Smooth muscle cell (in vitro differentiated cells): ENCODE measurements around the gene MPL. TPM values are rescaled to one million over a fixed set of nuclear protein-coding genes. Genes with fewer than 3 reads are reported as not detected.

Source experiments
- DNase-seq: peaks from one replicate; lab custom pipeline; 2025; ENCODE audit not compliant: unreplicated experiment; lab: John Stamatoyannopoulos, UW
- H2AFZ ChIP-seq: fragments of 200-600 bp; sonication (generic); 2 replicates; pipeline ENCODE4 v1.6.0; 2016; ENCODE audit warnings: antibody characterized with exemption, low read depth, mild to moderate bottlenecking
- H3F3A ChIP-seq: fragments of 200-600 bp; sonication (generic); 2 replicates; pipeline ENCODE4 v1.6.0; 2017; ENCODE audit warnings: antibody characterized with exemption, low read depth
- H3K27ac ChIP-seq: fragments of 200-600 bp; sonication (generic); 2 replicates; pipeline ENCODE4 v1.5.1; 2016; ENCODE audit warnings: low read depth, mild to moderate bottlenecking
- H3K27me3 ChIP-seq: fragments of 200-600 bp; sonication (generic); 2 replicates; pipeline ENCODE4 v1.6.1; 2016; ENCODE audit warnings: low read depth, mild to moderate bottlenecking
- H3K36me3 ChIP-seq: fragments of 200-600 bp; sonication (generic); 2 replicates; pipeline ENCODE4 v1.5.1; 2016; ENCODE audit warnings: low read depth
- H3K4me1 ChIP-seq: fragments of 200-600 bp; sonication (generic); 2 replicates; pipeline ENCODE4 v1.5.1; 2016; ENCODE audit warnings: low read depth
- H3K4me2 ChIP-seq: fragments of 200-600 bp; sonication (generic); 2 replicates; pipeline ENCODE4 v1.6.0; 2016; ENCODE audit warnings: mild to moderate bottlenecking
- H3K4me3 ChIP-seq: fragments of 200-600 bp; sonication (generic); 2 replicates; pipeline ENCODE4 v1.5.1; 2016; ENCODE audit warnings: mild to moderate bottlenecking
- H3K79me2 ChIP-seq: fragments of 200-600 bp; sonication (generic); 2 replicates; pipeline ENCODE4 v1.6.0; 2016; ENCODE audit warnings: low read depth, mild to moderate bottlenecking
- H3K9ac ChIP-seq: fragments of 200-600 bp; sonication (generic); 2 replicates; pipeline ENCODE4 v1.6.0; 2016; ENCODE audit warnings: low read depth
- H3K9me3 ChIP-seq: fragments of 200-600 bp; sonication (generic); replicated peaks from 2 replicates; pipeline ENCODE4 v1.5.1; 2016; ENCODE audit warnings: low read depth
- H4K20me1 ChIP-seq: fragments of 200-600 bp; sonication (generic); 2 replicates; pipeline ENCODE4 v1.6.0; 2016; ENCODE audit warnings: low read depth
- CTCF ChIP-seq: fragments of 200-600 bp; sonication (generic); IDR thresholded peaks from 2 replicates; pipeline ENCODE4 v1.5.1; 2017; ENCODE audit warnings: borderline replicate concordance, mild to moderate bottlenecking, antibody characterized with exemption; ENCODE audit not compliant: insufficient read depth, poor library complexity, severe bottlenecking
- WGBS: methylation state at CpG from one replicate; pipeline ENCODE4 v1.1.7; 2016; ENCODE audit warnings: low lambda C conversion rate; 5-methylcytosine and 5-hydroxymethylcytosine counted together
- polyA plus RNA-seq: library from polyadenylated mRNA; unstranded; fragments of >200 nt; fragmentation: Nextera tagmentation; extraction: Ambion mirVana; gene quantifications from 2 replicates; pipeline ENCODE4 v1.2.1, GENCODE V29; 2016
- total RNA-seq: library from RNA; depleted of rRNA; stranded (reverse); fragments of >200 nt; gene quantifications from 2 replicates; pipeline ENCODE4 v1.2.3, GENCODE V29; 2014

The MPL gene
- total and polyA plus RNA-seq, 2 experiments from 2014 or later: not detected

- no peaks in the 10 kb centered on the region for H3K27me3 ChIP-seq
- H3K4me2 ChIP-seq: no peak overlapping the region
- no peak overlapping the region for H3K9ac ChIP-seq
- H3K27ac ChIP-seq: no peak overlapping the region
- peaks cover 8% of the 10 kb centered on the region for H3F3A ChIP-seq
- H3K79me2 ChIP-seq: peaks cover 18% of the 10 kb centered on the region
- peaks cover 25% of the 10 kb centered on the region for H4K20me1 ChIP-seq
- H2AFZ ChIP-seq: no peak overlapping the region
- DNase-seq: no peak
- peaks cover 18% of the 10 kb centered on the region for H3K4me1 ChIP-seq
- no peak for TF ChIP-seq CTCF
- no peaks in the 10 kb centered on the region for H3K9me3 ChIP-seq
- no peaks in the 10 kb centered on the region for H3K36me3 ChIP-seq
- H3K4me3 ChIP-seq: no peak overlapping the region
- WGBS: 82% methylated on average over 9 of the region's 9 CpGs
Observed at GRCh38 chr1:43363283-43363934, 25.8 kb downstream of the MPL start.

- no peak overlapping the region for H3K4me3 ChIP-seq
Observed at GRCh38 chr1:43363935-43364525, 26.4 kb downstream of the MPL start.

GRCh38 chr1:43365678-43366077 is 28.1 kb downstream of the MPL start:
- H3K4me3 ChIP-seq: peak overlapping the region; percentile 70
- H3K79me2 ChIP-seq: peaks cover 26% of the 10 kb centered on the region
- TF ChIP-seq CTCF: no peak
- H3K4me2 ChIP-seq: peak overlapping the region; percentile 95
- H3F3A ChIP-seq: peaks cover 14% of the 10 kb centered on the region
- H3K36me3 ChIP-seq: no peaks in the 10 kb centered on the region
- no peak overlapping the region for H2AFZ ChIP-seq
- 92% methylated on average over 2 of the region's 2 CpGs for WGBS
- DNase-seq: no peak
- peak overlapping the region; percentile 7 for H3K27ac ChIP-seq
- no peaks in the 10 kb centered on the region for H3K9me3 ChIP-seq
- peaks cover 25% of the 10 kb centered on the region for H4K20me1 ChIP-seq
- no peak overlapping the region for H3K9ac ChIP-seq
- H3K4me1 ChIP-seq: peaks cover 16% of the 10 kb centered on the region
- H3K27me3 ChIP-seq: no peaks in the 10 kb centered on the region

More at GRCh38 chr1:43363935-43364525, 26.4 kb downstream of the MPL start:
- Histone ChIP-seq H3K79me2 (peaks cover 18% of the 10 kb centered on the region), H3K36me3 (no peaks in the 10 kb centered on the region), H3K27ac (no peak overlapping the region), H2AFZ (no peak overlapping the region), H3K9ac (no peak overlapping the region), H3K9me3 (no peaks in the 10 kb centered on the region), H3K27me3 (no peaks in the 10 kb centered on the region), H4K20me1 (peaks cover 25% of the 10 kb centered on the region), H3K4me1 (peaks cover 18% of the 10 kb centered on the region), H3F3A (peaks cover 14% of the 10 kb centered on the region), H3K4me2 (no peak overlapping the region)
- 90% methylated on average over 5 of the region's 5 CpGs for WGBS
- no peak for DNase-seq
- no peak for TF ChIP-seq CTCF
